Panc1 (cell line): ENCODE data around the gene CFAP74. TPM values are rescaled to one million over a fixed set of nuclear protein-coding genes. Genes with fewer than 3 reads are reported as not detected.

ENCODE experiments used
- ATAC-seq: fragments of 200-7000 bp; cut with Tn5 transposase; 2 replicates; pipeline ENCODE4 v1.9.1; 2020; ENCODE audit warnings: mild to moderate bottlenecking, moderate library complexity
- BruUV-seq: library from RNA; stranded (reverse); fragments of 400-500 nt; replicated peaks from 2 replicates; lab custom pipeline; 2021; lab: Mats Ljungman, UMichigan
- CTCF ChIA-PET: fragments of 300-600 bp; sonication (Branson Sonifier 250); formaldehyde crosslinking; loops from one replicate; lab custom pipeline; 2022; ENCODE audit warnings: antibody characterized with exemption; lab: Charles Lee
- POLR2A ChIA-PET: fragments of 300-600 bp; sonication (Branson Sonifier 250); formaldehyde crosslinking; loops from one replicate; lab custom pipeline; 2022; ENCODE audit warnings: antibody characterized with exemption; lab: Charles Lee
- DNase-seq: peaks from one replicate; pipeline ENCODE4 v3.0.0-alpha.2; 2010; ENCODE audit warnings: low read depth, low spot score
- H3K27ac ChIP-seq: 2 replicates; pipeline ENCODE4 v1.5.1; 2011; ENCODE audit warnings: mild to moderate bottlenecking, low read length, inconsistent platforms
- H3K27me3 ChIP-seq: fragments of 200-500 bp; sonication (Bioruptor generic); 2 replicates; pipeline ENCODE4 v1.6.0; 2014; ENCODE audit warnings: low read length, inconsistent platforms; ENCODE audit not compliant: control insufficient read depth, insufficient read depth
- H3K36me3 ChIP-seq: fragments of 200-500 bp; sonication (Bioruptor generic); 2 replicates; pipeline ENCODE4 v1.5.1; 2014; ENCODE audit warnings: inconsistent platforms, mild to moderate bottlenecking, low read length, moderate library complexity; ENCODE audit not compliant: control insufficient read depth, insufficient read depth
- H3K4me1 ChIP-seq: 2 replicates; pipeline ENCODE4 v1.5.1; 2011; ENCODE audit warnings: inconsistent platforms, mild to moderate bottlenecking, low read length, moderate library complexity; ENCODE audit not compliant: control insufficient read depth, insufficient read depth
- H3K4me3 ChIP-seq, 2 experiments: 2 replicates each; pipeline ENCODE4 v1.5.1; 2011 to 2012; ENCODE audit warnings: low read depth in 2 of 2, low read length in 2 of 2, mild to moderate bottlenecking in 2 of 2, inconsistent platforms in 1 of 2, moderate library complexity in 1 of 2
- H3K9me3 ChIP-seq: fragments of 200-500 bp; sonication (Bioruptor generic); 2 replicates; pipeline ENCODE4 v1.5.1; 2014; ENCODE audit warnings: low read depth, mild to moderate bottlenecking, inconsistent platforms, low read length, moderate library complexity; ENCODE audit not compliant: control insufficient read depth, insufficient read depth
- CTCF ChIP-seq: fragments of 450-650 bp; IDR thresholded peaks from 2 replicates; pipeline ENCODE4 v1.5.1; 2017; ENCODE audit warnings: mild to moderate bottlenecking
- POLR2AphosphoS5 ChIP-seq: IDR thresholded peaks from 2 replicates; pipeline ENCODE4 v1.6.1; 2012; ENCODE audit warnings: mild to moderate bottlenecking, low read depth, low read length, moderate library complexity
- REST ChIP-seq, 2 experiments: IDR thresholded peaks; 2 replicates each; pipeline ENCODE4 v1.6.1; 2011 to 2012; ENCODE audit warnings: low read depth in 2 of 2, control low read depth in 1 of 2, low read length in 1 of 2, mild to moderate bottlenecking in 1 of 2, moderate library complexity in 1 of 2; ENCODE audit not compliant: insufficient read depth in 1 of 2
- SIN3A ChIP-seq: IDR thresholded peaks from 2 replicates; pipeline ENCODE4 v1.6.1; 2012; ENCODE audit warnings: low read depth, mild to moderate bottlenecking, low read length, moderate library complexity, borderline replicate concordance; ENCODE audit not compliant: insufficient read depth
- TCF7L2 ChIP-seq: IDR thresholded peaks from 2 replicates; pipeline ENCODE4 v1.6.1; 2011; ENCODE audit warnings: mild to moderate bottlenecking, low read depth, low read length, inconsistent platforms
- in situ Hi-C: cut with HindIII; loops from 2 replicates; pipeline ENCODE4 v1.10.0; 2016; ENCODE audit warnings: low sequenced_read_pairs, low pct_unique_long_range_greater_than_20kb
- intact Hi-C: fragments of 100-400 bp; cut with micrococcal nuclease; formaldehyde crosslinking; loops from one replicate; pipeline ENCODE4 v1.10.0; 2022; ENCODE audit not compliant: unreplicated experiment
- total RNA-seq: library from RNA; stranded (reverse); gene quantifications from one replicate; pipeline ENCODE4 v1.2.1, GENCODE V29; 2021; ENCODE audit not compliant: unreplicated experiment

Gene CFAP74
- total RNA-seq, 1 experiment from 2014 or later, result not detected

- TF ChIP-seq SIN3A, result 0 out of 2 replicates have a peak, but pooled peaks have one; percentile 38
- no peak for TF ChIP-seq REST (IDR thresholded peaks at IDR 0.05; ENCODE audit: insufficient read depth in 1 of 2, low read depth in 2 of 2, low read length in 1 of 2)
- TF ChIP-seq TCF7L2, result no peak
- no peak; the same call in 1 of the 2 replicates for TF ChIP-seq CTCF
- TF ChIP-seq POLR2AphosphoS5, result no peak
- Histone ChIP-seq H3K27me3 (no peaks in the 10 kb centered on the region), H3K9me3 (no peaks in the 10 kb centered on the region), H3K4me1 (no peaks in the 10 kb centered on the region), H3K36me3 (no peaks in the 10 kb centered on the region), H3K4me3 (peak within 1 kb of the TSS; percentile 56 to 58), H3K27ac (peak within 1 kb of the TSS; percentile 66)
- no TSS peak for BruUV-seq
- ChIA-PET CTCF (interaction anchor here (0.6 kb wide), 1 partner anchor 13 kb away, joined by 9 read pairs; no protein-coding TSS in a partner anchor), POLR2A (interaction anchor here (0.5 kb wide), 1 partner anchor 10 kb away, joined by 9 read pairs; no protein-coding TSS in a partner anchor)
- ATAC-seq, result peak; percentile 49
- in situ Hi-C loops (no loop called here), intact Hi-C loops (no loop called here)
- DNase-seq, result no peak
Observed at GRCh38 chr1:1918901-1919303, 84.7 kb downstream of the CFAP74 start, which contains the start of gene TMEM52. TMEM52 (minus strand) TSS chr1:1919279; CDS start chr1:1919265, 14 bp downstream.

- DNase-seq (no peak), ATAC-seq (no peak)
- H3K27ac ChIP-seq, result no peak overlapping the region
- CTCF ChIA-PET, result no interaction called here
- no TSS peak for BruUV-seq
- intact Hi-C loops, result no loop called here
- H3K9me3 ChIP-seq, result no peaks in the 10 kb centered on the region
- in situ Hi-C loops, result no loop called here
- peak overlapping the region; percentile 56 to 58 for H3K4me3 ChIP-seq
- no peaks in the 10 kb centered on the region for H3K27me3 ChIP-seq
- POLR2A ChIA-PET, result no interaction called here
- TF ChIP-seq CTCF (no peak), SIN3A (no peak), TCF7L2 (no peak)
- no peaks in the 10 kb centered on the region for H3K36me3 ChIP-seq
- no peaks in the 10 kb centered on the region for H3K4me1 ChIP-seq
Observed at GRCh38 chr1:1917995-1918900, 85.3 kb downstream of the CFAP74 start.
